Measurements from ENCODE around the gene SUMF2. TPM values are rescaled to one million over a fixed set of nuclear protein-coding genes. Genes with fewer than 3 reads are reported as not detected.
"Not testable (repeated sequence)": the region's sequence is repeated elsewhere in the genome, so short reads cannot be mapped to it uniquely, and the experiment has no call there.

The SUMF2 gene
- 193 and 206 TPM in 2 replicates for total RNA-seq

DNA sequence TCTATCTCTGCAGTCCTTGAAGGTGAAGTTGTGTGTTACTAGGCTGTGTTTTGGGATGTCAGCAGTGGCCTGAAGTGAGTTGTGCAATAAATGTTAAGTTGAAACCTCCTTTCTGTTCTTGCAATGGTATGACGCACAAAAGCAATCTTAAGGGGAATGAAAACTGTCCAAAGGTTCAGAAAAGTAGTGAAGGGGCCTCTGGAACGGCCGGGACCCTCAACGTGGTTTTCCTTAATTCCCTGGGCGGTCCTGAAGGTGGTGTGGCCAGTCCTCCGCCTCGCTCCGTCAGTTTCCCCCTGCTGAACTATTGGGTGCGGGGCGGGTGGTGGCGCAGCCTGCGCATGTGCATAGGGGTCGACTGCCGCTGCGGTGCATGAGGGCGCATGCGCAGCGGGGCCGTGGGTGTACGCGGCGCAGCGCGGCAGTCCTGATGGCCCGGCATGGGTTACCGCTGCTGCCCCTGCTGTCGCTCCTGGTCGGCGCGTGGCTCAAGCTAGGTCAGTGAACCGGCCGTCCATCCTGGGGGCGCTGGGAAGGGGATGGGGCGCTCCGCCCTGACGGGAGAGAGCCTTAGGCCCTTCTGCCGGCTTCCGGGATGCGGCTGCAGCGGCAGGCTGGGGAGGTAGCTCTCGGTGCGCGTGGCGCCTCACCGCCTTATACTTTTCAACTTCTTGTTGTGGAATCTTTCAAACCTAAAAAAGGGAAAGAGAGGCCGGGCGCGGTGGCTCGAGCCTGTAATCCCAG is at the start of gene SUMF2:
SUMF2 (plus strand) TSS at position 405 of the 744 bp plus-strand sequence; CDS start at position 431, 26 bp downstream.
- DNase-seq = peak; percentile 94

- peak; percentile 12 for DNase-seq
Observed at GRCh38 chr7:56017015-56017414, 47.1 kb upstream of the SUMF2 start.

GRCh38 chr7:56019501-56019900 is 44.6 kb upstream of the SUMF2 start:
- DNase-seq = no peak

DNA sequence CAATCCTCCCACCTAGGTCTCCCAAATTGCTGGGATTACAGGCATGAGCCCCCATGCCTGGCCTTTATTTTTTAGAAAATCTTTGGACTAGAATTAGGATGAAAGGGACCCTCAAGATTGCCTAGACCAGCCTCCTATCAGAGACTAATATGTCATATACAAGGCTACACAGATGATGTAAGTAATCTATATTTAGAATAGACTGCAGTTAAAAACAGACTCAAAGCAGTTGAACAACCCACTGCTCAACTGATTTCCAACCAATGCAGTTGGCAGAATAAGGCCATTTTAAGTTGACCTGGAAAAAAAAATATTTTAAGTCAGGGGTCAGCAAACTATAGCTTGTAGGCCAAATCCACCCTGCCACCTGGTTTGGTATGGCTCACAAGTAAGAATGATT is 40.6 kb upstream of the SUMF2 start:
- no peak for DNase-seq

GRCh38 chr7:56026538-56026937 is 37.5 kb upstream of the SUMF2 start:
- no peak for DNase-seq

- no peak for DNase-seq
Observed at GRCh38 chr7:56028942-56029630, 35.0 kb upstream of the SUMF2 start.

- DNase-seq = no peak
Observed at GRCh38 chr7:56030340-56030739, 33.7 kb upstream of the SUMF2 start.

- not testable (repeated sequence) for DNase-seq
Observed at GRCh38 chr7:56031556-56031955, 32.5 kb upstream of the SUMF2 start.

- not testable (repeated sequence) for DNase-seq
Observed at GRCh38 chr7:56032578-56032977, 31.5 kb upstream of the SUMF2 start.

DNA sequence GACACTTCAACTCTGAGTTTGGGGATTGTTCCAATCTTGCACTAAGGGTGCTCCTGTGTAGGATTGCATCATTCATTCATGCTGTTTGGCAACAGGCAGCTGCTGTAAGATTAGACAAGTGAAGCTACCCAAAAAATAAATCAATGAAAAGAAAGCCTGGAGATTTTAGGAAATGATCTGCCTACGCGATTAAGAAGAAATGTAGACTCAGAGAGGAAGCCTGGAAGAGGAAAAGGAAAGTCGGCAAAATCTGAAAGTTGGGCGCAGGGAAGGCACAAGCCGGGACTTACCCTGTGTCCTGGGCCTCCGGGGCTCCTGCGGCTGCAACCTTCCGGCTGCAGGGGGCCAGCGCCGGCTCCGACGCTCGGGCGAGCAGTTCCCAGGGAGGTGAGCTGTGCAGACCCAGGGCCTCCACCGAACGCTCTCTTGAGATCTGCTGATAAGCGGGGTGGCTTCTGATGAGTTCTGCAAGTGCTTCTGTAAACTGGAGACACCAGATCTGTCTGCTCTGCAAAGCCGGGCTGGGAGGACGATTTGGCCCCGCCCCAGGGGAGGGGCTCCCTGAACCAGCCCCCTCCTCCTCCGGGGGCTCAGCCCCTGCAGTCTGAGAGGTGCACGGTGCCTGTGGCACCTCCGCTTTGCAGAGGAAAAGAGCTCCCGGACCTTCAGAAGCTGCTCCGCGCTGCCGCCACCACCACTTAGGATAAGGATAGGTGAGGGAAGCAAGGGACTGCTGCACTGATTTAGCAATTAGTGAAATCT is 30.2 kb upstream of the SUMF2 start:
- peak; percentile 70 for DNase-seq

GRCh38 chr7:56040730-56041129 is 23.4 kb upstream of the SUMF2 start:
- no peak for DNase-seq

DNA sequence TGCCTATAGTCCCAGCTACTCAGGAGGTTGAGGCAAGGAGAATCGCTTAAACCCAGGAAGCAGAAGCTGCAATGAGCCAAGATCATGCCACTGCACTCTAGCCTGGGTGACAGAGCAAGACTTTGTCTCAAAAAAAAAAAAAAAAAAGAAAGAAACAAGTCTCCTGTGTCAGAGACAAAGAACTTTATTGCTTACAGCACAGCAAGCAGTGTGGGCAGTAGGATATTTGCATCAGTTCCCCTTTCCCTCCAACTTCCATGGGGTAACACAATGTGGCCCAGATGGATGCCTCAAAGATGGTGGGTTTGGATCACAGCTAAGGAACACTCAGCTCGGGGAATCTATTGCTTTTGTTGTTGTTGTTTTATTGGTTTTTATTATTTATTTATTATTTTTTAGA is 18.3 kb upstream of the SUMF2 start:
- not testable (repeated sequence) for DNase-seq

- DNase-seq = peak; percentile 95
Observed at GRCh38 chr7:56046721-56047445, 17.2 kb upstream of the SUMF2 start.

- DNase-seq = peak; percentile 21
Observed at GRCh38 chr7:56047446-56048116, 16.5 kb upstream of the SUMF2 start.

DNA sequence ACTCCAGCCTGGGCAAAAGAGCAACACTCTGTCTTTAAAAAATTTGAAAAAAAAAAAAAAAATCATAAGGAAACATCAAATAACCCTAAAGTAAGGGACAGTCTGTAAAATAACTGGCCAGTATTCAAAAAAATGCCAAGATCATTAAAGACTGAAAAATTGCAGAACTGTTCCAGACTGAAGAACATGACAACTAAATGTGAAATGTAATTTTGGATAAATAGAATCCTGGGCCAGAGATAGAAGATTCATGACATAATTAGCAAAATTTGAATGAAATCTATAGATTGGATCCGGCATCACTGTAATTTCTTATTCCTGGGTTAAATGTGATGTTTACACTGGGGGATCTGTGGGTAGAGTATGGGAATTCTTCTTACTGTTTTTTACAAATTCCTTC is 15.8 kb upstream of the SUMF2 start:
- no peak for DNase-seq

DNA sequence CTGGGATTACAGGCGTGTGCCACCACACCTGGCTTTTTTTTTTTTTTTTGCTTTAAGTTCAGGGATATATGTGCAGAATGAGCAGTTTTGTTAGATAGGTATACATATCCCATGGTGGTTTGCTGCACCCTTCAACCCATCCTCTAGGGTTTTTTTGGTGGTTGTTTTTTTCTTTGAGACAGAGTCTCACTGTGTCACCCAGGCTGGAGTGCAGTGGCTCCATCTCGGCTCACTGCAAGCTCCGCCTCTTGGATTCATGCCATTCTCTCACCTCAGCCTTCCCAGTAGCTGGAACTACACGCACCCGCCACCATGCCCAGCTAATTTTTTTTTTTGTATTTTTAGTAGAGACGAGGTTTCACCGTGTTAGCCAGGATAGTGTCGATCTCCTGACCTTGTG is 15.3 kb upstream of the SUMF2 start:
- DNase-seq = peak; percentile 31

DNA sequence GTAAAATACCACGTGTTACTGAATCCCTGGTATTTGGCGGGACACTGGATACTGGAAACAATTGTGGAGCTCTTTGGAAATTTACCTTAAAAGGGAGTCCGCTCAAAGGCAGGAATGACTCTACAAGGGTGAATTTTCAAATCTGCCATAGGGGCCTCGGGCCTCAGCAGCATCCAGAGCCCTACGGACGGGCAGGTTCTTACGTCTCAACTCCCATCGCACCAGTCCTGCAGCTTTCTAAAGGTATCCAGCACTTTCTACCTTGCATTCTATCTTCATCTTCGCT is 13.1 kb upstream of the SUMF2 start:
- DNase-seq = no peak

DNA sequence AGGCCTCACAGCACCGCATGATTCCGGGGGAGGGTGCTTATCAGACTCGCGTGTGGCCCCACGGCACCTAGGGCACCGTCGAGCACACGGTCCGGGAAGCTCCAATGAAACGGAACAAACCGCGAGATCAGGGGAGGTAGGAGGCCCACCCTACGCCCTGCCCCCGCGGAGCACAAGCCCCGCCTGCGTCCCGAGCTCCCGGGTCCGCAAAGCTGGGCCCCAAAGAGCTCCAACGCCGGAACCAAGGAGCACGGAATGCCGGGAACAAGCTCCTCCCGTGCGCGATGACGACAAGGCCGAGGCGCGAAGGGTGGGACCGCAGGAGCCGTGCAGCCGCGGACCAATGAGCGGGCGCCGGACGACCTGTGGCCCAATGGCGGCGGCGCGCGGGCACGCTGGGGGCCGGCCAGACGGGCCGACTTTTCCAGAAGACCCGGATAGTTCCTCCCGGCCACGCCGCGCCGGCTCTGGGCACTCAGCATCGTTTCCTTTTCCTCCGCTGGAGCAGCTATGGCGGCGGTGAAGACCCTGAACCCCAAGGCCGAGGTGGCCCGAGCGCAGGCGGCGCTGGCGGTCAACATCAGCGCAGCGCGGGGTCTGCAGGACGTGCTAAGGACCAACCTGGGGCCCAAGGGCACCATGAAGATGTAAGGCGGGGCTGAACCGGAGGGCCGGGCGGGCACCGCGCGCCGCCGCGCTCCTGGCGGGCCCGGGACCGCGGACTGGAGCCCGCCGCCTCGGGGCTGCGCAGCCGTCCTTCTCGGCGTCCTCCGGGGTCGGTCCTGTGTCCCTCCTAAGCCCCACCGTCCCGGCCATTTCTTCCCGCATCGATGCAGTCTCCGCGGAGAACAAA is 12.5 kb upstream of the SUMF2 start, which contains the start of the genes CCT6A and PSPH:
CCT6A (plus strand) TSS at position 427 of the 853 bp plus-strand sequence; CDS start at position 511, 84 bp downstream.
PSPH (minus strand) TSS at position 106 of the 853 bp plus-strand sequence. CDS start 30,232 bp downstream, outside the sequence.
- peak; percentile 99 for DNase-seq

DNA sequence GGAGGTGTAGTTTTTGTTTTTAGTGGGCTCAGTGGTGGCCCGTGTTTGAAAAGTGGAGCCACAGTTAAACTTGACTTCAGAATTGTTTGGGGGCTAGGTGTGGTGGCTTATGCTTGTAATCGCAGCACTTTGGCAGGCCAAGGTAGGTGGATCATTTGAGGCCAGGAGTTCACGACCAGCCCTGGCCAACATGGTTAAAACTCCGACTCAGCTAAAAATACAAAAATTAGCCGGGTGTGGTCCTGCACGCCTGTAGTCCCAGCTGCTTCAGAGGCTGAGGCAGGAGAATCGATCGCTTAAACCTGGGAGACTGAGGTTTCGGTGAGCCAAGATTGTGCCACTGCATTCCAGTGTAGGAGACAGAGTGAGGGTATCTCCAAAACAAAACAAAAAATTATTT is 10.7 kb upstream of the SUMF2 start:
- no peak for DNase-seq

GRCh38 chr7:56053993-56054392 is 10.1 kb upstream of the SUMF2 start:
- no peak for DNase-seq

DNA sequence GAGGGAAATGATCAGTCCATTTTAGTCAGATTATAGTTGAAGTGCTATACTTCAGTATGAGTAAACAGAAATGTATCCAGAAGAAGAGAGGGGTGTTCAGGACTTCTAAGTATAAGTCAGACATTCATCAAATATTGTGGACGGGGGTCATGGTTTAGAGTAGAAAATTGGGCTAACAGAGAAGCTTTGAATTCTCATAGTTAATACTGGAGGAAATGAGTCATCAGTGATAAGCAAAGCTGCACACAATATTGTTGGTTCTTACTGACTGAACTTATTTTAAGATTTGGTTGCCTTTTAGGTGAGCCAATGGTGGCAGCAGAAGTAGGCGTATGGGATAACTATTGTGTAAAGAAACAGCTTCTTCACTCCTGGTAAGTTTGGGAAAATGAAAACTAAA is 1.7 kb upstream of the SUMF2 start:
- DNase-seq = peak; percentile 67

All from dermis blood vessel endothelial cell (primary cell).